HG03095 (cell line): Measurements from ENCODE around the gene USHBP1.

Source experiments
- ATAC-seq: cut with Tn5 transposase; IDR thresholded peaks from one replicate; pipeline ENCODE4 v1.9.1; 2021; ENCODE audit warnings: moderate library complexity; ENCODE audit not compliant: unreplicated experiment

Gene USHBP1

GRCh38 chr19:17240826-17241399 lies 23.6 kb downstream of the USHBP1 start:
- ATAC-seq = no peak

- no peak for ATAC-seq
Observed at GRCh38 chr19:17240062-17240752, 24.3 kb downstream of the USHBP1 start.

GRCh38 chr19:17237747-17238706 lies 26.5 kb downstream of the USHBP1 start:
- ATAC-seq = no peak

GRCh38 chr19:17236811-17237543 lies 27.6 kb downstream of the USHBP1 start:
- ATAC-seq = no peak

GRCh38 chr19:17235971-17236777 lies 28.4 kb downstream of the USHBP1 start:
- ATAC-seq = peak; percentile 7

GRCh38 chr19:17235300-17235970 lies 29.1 kb downstream of the USHBP1 start:
- peak; percentile 43 for ATAC-seq

- peak; percentile 55 for ATAC-seq
Observed at GRCh38 chr19:17234911-17235299, 29.6 kb downstream of the USHBP1 start.

GRCh38 chr19:17232258-17232657 lies 32.3 kb downstream of the USHBP1 start:
- no peak for ATAC-seq

GRCh38 chr19:17229890-17230289 lies 34.7 kb downstream of the USHBP1 start:
- no peak for ATAC-seq

- no peak for ATAC-seq
Observed at GRCh38 chr19:17227798-17228367, 36.7 kb downstream of the USHBP1 start.

- ATAC-seq = peak; percentile 78
Observed at GRCh38 chr19:17226002-17226933, 38.3 kb downstream of the USHBP1 start, which contains the start of gene OCEL1. Gene OCEL1, plus strand, starts transcription at chr19:17226226. Its CDS starts 22 bp downstream, at chr19:17226248.

- no peak for ATAC-seq
Observed at GRCh38 chr19:17225053-17225452, 39.5 kb downstream of the USHBP1 start.

- no peak for ATAC-seq
Observed at GRCh38 chr19:17220207-17220758, 44.3 kb downstream of the USHBP1 start.

- ATAC-seq = no peak
Observed at GRCh38 chr19:17219286-17219685, 45.3 kb downstream of the USHBP1 start.

- ATAC-seq = no peak
Observed at GRCh38 chr19:17216058-17216670, 48.4 kb downstream of the USHBP1 start.

GRCh38 chr19:17215127-17215971 lies 49.2 kb downstream of the USHBP1 start, which contains the start of gene USE1:
Gene USE1, plus strand, starts transcription at chr19:17215357. Its CDS starts 49 bp downstream, at chr19:17215406.
- ATAC-seq = peak; percentile 73
